Measurements from ENCODE around the gene TBCE. TPM values are rescaled to one million over a fixed set of nuclear protein-coding genes. Genes with fewer than 3 reads are reported as not detected.

Gene TBCE
- total RNA-seq, 4 donors from 2014 or later, result 11.2 to 18.6 (median 14.6) TPM

GRCh38 chr1:235421751-235422150, 54.5 kb downstream of the TBCE start:
- Histone ChIP-seq H3K9me3 (no peaks in the 10 kb centered on the region), H3K27me3 (no peaks in the 10 kb centered on the region), H3K27ac (no peak overlapping the region), H3K4me1 (peaks cover 0 to 5% (median 0%) of the 10 kb centered on the region in 3 donors), H3K36me3 (peaks cover 0 to 15% (median 0%) of the 10 kb centered on the region in 3 donors), H3K4me3 (no peak overlapping the region)
- intact Hi-C loops (cut with DNase I), result no loop called here
- 14 to 42% methylated on average over 1 to 3 of the region's 3 CpGs for WGBS, 2 donors
- TF ChIP-seq POLR2A (IDR thresholded peaks at IDR 0.05) (no peak), CTCF (IDR thresholded peaks at IDR 0.05) (no peak)
- no peak for DNase-seq

- Histone ChIP-seq H3K4me1 (no peaks in the 10 kb centered on the region), H3K4me3 (no peak overlapping the region), H3K27ac (no peak overlapping the region), H3K9me3 (no peaks in the 10 kb centered on the region), H3K36me3 (peaks cover 0 to 28% (median 0%) of the 10 kb centered on the region in 3 donors), H3K27me3 (no peaks in the 10 kb centered on the region)
- DNase-seq, result no peak
- intact Hi-C loops (cut with DNase I), result no loop called here
- WGBS, 2 donors, result 49 to 68% methylated on average over 8 of the region's 12 CpGs
- TF ChIP-seq CTCF (IDR thresholded peaks at IDR 0.05), result no peak
- TF ChIP-seq POLR2A (IDR thresholded peaks at IDR 0.05), result no peak
Measured at GRCh38 chr1:235423214-235423652, 56.0 kb downstream of the TBCE start.

GRCh38 chr1:235424092-235424491, 56.9 kb downstream of the TBCE start:
- H3K27me3 ChIP-seq, result no peaks in the 10 kb centered on the region
- WGBS, 2 donors, result 72 to 84% methylated on average over 7 to 8 of the region's 8 CpGs
- TF ChIP-seq POLR2A (IDR thresholded peaks at IDR 0.05), result no peak
- no peak for TF ChIP-seq CTCF (IDR thresholded peaks at IDR 0.05)

GRCh38 chr1:235425357-235425756, 58.1 kb downstream of the TBCE start:
- no peak overlapping the region for H3K27ac ChIP-seq
- H3K27me3 ChIP-seq, result no peaks in the 10 kb centered on the region
- intact Hi-C loops (cut with DNase I), result no loop called here
- TF ChIP-seq CTCF (IDR thresholded peaks at IDR 0.05), result no peak
- H3K4me3 ChIP-seq, result no peak overlapping the region
- H3K9me3 ChIP-seq, result no peaks in the 10 kb centered on the region
- DNase-seq, result no peak
- peaks cover 0 to 20% (median 0%) of the 10 kb centered on the region in 3 donors for H3K36me3 ChIP-seq
- H3K4me1 ChIP-seq, result no peaks in the 10 kb centered on the region
- 92 to 94% methylated on average over 9 of the region's 9 CpGs for WGBS, 2 donors

More at GRCh38 chr1:235424092-235424491, 56.9 kb downstream of the TBCE start:
- H3K36me3 ChIP-seq, result peaks cover 0 to 31% (median 0%) of the 10 kb centered on the region in 3 donors
- no peak overlapping the region for H3K27ac ChIP-seq
- intact Hi-C loops (cut with DNase I), result no loop called here
- no peaks in the 10 kb centered on the region for H3K9me3 ChIP-seq
- no peak for DNase-seq
- no peaks in the 10 kb centered on the region for H3K4me1 ChIP-seq
- no peak overlapping the region for H3K4me3 ChIP-seq

GRCh38 chr1:235426143-235426542, 58.9 kb downstream of the TBCE start:
- no peaks in the 10 kb centered on the region for H3K27me3 ChIP-seq
- H3K4me3 ChIP-seq, result no peak overlapping the region
- H3K27ac ChIP-seq, result no peak overlapping the region
- WGBS, 2 donors, result 89 to 93% methylated on average over 4 of the region's 4 CpGs
- intact Hi-C loops (cut with DNase I), result no loop called here
- peaks cover 0 to 26% (median 0%) of the 10 kb centered on the region in 3 donors for H3K36me3 ChIP-seq
- TF ChIP-seq POLR2A (IDR thresholded peaks at IDR 0.05) (no peak), CTCF (IDR thresholded peaks at IDR 0.05) (no peak)
- DNase-seq, result no peak
- H3K9me3 ChIP-seq, result no peaks in the 10 kb centered on the region
- no peaks in the 10 kb centered on the region for H3K4me1 ChIP-seq
